NCI-H1092 (cell line): ENCODE results near the gene GUCY1B1.
A peak's percentile ranks its signal among the peaks of the same experiment; 100 is the strongest.

Experiments
- DNase-seq: peaks from one replicate; lab custom pipeline; 2025; lab: John Stamatoyannopoulos, UW

GUCY1B1 gene

DNA sequence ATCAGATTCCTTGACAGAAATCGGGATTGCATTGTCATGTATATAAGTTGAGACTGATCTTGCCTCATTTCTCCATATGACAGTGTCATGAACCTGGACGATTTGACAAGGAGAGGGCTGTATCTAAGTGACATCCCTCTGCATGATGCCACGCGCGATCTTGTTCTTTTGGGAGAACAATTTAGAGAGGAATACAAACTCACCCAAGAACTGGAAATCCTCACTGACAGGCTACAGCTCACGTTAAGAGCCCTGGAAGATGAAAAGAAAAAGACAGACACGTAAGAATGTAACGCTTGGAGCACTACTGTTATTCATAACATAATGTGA, 40.9 kb downstream of the GUCY1B1 start:
- no peak for DNase-seq

DNA sequence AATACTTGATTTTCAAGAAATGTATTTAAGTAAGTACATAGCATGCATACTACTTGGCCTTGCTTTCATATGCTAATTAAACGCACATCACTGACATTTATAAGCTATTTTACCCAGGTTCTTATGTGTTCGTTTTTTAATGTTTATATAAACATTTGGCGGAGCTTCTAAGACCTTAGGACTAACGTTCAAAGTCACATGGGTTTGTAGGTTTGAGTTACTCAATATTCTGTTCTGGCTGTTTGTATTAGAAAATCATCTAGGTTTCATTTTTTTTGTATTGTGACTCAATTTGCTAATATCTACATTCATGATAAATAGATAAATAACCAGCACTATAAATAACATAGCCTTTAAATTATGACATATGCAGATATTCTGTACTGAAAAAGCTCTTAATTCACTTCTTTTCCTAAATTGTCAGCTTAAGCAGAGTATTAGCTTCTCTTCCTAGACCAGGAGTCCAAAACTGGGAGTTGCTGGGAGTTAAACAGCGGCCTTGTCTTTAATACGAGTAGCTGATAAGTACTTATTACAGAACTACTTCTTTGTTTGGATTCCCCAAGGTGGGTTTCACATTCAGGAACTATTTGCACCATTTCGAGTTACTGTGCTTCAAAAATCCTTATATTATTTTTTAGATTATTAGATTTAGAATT, 42.0 kb downstream of the GUCY1B1 start:
- DNase-seq, result no peak

DNA sequence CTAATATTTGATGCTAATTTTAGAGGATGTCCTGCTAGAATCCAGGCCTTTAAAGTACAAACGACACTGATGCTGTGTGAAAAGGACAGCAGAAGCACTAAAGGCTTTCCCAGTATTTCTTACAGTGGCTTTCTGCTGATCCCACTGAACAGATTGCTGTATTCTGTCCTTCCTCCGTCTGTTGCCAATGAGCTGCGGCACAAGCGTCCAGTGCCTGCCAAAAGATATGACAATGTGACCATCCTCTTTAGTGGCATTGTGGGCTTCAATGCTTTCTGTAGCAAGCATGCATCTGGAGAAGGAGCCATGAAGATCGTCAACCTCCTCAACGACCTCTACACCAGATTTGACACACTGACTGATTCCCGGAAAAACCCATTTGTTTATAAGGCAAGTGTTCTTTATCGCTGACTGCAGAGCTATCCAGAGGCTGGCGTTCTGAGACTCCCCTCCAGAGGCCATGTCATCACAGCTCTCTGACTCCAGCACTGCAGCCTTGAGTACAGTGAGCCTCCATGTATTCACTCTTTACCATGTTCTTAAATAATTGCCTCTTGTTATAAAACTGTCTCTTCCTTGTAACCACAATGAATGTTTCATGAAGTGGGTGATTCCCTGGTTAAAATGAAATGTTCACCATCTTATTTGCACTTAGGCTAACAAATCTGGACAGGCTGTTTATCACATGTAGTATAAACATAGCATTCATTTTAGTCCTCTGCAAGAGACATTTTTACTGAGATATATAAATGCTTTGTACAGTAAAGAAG, 43.6 kb downstream of the GUCY1B1 start:
- DNase-seq, result no peak

DNA sequence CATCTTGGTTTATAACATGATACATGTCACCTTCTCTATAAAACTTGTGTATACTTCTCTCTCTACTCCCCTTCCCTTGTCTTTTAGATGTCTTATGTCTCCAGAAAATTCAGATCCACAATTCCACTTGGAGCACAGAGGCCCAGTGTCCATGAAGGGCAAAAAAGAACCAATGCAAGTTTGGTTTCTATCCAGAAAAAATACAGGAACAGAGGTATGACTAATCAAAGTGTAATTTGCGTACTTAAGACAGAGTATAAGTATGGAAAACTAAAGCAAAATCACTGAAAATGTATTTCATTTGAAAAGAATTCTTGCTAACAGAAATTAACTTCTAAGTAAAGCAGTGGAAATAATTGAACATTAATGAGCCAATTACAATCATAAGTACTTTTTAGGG, 46.2 kb downstream of the GUCY1B1 start:
- DNase-seq, result no peak

DNA sequence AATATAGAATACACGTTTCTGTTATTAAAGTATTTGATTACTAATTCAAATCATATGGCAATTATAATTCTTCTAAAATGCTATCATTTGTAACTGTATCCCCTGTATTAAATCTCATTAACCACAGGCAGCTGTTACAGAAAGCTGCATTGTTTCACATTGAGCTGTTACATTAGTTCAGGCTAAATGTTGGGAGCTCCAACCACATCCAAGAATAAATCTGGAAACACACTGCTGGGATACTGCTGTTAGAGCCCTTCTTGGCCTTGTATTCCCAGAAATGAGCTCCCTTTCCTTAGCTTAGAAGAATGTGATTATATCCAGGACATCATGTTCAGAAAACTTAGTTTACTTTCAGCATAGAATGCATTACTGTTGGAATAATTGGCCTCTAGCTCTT, 48.2 kb downstream of the GUCY1B1 start:
- DNase-seq, result no peak

DNA sequence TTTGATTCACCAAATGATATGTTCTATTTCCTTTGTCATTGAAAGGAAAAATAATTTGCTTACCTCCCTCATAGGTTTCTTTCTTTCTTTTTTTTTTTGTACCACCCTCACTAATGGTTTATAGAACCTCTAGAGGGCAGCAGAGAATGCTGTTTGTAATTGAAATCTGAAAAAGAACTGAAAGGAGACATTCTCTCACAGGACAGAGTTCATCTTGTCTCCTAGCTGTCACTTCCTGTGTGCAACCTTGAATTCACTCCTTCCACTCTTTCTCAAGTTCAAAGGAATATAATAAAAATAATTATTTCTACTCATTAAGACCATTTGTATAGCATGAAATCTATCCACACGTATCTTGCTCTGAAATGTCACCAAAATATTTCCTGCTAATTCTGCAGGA, 51.0 kb downstream of the GUCY1B1 start:
- DNase-seq, result peak; percentile 48

DNA sequence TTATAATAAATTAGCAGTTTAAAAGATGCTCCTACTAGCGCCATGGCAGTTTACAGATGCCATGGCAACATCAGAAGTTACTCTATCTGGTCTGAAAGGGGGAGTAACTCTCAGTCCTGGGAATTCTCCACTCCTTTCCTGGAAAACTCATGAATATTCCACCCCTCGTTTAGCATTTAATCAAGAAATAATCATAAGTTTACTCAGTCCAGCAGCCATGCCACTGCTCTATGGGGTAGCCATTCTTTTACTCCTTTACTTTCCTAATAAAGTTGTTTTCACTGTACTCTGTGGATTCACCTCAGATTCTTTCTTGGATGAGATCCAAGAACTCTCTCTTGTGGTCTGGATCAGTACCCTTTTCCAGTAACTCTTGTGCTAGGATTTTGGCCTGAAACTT, 52.3 kb downstream of the GUCY1B1 start:
- no peak for DNase-seq

DNA sequence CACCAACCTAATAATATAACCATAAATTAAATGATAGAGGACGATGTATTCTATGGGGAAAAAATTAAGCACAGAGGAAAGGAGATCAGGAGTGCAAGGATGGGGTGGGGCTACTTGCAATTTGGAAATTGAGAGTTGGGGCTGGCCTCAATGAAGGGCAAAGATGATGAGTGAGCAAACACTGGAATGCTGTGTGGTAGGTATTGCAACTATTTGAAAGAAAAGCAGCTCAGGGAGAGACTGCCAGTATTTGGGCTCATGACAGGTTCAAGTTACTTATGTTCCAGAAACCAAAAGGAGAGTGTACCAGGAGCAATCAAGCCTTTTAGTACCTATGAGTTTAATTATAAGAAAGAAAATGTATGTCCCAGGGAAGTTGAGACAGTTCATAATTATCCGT, 59.8 kb downstream of the GUCY1B1 start:
- DNase-seq, result no peak

DNA sequence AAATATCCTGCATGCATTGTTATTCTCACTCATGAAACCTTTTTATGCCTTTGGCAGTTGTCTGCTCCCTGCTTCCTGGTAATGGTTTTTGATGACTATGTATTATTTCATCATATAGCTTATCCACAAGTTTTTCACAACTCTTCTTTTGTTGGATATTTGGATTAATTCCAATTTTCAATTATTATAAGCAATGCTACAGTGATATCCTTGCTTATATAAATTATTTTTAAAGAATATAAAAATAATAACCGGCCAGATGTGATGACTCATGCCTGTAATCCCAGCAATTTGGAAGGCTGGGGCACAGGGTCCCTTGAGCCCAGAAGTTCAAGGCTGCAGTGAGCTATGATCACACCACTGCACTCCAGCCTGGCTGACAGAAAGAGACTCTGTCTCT, 60.2 kb downstream of the GUCY1B1 start:
- DNase-seq, result no peak

DNA sequence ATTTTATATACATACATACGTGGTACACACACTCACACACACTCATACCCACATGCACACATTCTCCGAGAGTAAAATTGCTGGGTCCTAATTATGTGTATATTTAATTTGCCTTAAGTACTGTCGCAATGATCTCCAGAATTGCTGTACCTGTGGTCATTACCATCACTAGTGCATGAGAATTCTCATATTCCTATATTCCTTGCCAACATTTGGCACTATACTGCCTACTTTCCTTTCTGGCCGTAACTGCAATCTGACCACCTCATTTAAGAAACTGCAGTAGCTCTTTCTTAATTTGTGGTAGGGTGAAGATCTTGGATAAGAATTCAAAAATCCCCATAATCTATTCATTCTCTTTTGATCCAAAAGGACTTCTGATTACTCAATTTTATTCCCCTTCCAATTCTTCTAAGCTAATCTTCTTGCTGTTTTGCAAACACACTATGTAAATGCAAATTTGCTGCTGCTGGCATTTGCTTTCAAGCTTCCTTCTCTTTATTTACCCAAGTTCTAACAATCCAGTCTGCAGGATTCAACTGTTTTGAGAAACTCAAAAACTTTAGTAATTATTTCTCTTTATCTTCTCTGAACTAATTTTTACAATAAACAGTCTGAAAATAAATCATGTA, 62.2 kb downstream of the GUCY1B1 start:
- DNase-seq, result no peak

DNA sequence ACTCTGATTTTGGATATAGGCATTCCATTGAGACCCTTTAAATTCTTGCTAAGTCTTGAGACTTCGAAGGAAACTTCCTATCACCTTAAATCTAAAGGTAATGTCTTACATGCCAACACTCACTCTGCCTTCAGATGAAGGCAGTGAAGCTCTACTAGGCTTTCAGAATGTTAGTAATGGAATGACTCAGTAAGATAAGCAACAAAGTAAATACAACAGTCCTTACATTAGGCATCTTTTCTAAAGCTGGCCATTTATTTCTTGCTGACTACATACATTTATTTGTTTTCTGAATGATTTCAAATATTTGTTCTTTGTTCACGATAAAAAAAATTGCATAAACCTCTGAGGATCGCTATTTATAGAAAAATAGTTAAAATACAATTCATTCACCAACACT, 63.8 kb downstream of the GUCY1B1 start:
- DNase-seq, result no peak

DNA sequence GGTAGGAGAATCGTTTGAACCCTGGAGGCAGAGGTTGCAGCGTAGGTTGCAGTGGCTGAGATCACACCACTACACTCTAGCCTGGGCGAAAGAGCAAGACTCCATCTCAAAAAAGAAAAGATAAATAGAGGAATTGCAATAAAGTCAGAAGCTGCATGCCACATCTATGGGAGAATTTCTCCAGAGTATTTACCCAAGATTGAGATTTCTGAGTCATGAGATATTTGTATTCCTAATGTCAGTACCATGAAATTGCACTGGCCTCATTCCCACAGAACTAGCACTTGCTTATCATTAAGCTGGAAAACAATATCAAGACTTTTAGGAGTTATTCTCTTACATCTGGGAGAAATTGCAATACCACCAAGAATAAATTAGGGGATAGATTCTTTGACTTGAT, 69.8 kb downstream of the GUCY1B1 start:
- no peak for DNase-seq

DNA sequence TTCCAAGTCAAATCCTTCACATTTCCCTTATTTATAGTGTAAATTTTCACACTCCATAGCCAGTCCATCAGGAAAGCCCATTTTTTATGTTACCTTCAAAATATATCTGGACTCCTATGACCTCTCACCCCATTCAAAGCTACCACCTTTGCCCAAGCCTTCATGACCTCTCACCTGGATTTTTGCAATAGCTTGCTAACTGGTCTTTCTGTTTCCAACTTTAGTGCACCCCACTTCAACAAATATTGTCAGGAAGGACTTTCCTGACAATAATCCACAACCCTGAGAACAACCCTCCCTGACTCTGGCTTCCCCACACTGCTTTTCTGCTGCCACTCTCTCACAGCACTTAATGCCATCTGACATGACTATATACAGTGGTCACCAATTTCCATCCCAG, 73.8 kb downstream of the GUCY1B1 start:
- DNase-seq, result no peak

DNA sequence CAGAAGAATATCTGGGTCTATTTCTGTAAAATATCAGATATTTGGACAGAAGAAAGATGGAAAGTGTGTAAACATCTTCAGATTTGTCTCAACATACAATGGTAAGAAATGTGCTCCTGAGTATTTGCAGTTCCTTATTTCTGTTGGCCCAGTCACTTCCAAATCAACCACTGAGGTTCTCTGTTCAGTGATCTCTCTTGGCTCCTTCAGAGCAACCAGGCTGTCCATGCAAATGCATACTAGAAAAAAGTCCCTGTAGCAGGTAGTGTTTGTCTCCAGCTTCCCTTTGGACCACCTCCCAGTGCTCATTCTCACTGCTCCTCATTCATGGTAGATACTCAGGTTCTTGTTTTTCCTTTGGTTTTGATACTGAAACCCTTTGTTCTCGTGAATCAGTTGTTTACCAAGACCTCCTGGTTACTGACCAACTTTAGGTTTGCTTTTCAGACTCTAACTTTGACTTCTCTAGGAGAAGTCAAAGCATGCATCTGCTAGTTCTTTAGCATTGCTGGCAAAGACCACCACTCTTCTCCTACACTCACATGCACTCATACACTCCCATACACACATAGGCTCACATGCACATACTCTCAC, 78.5 kb downstream of the GUCY1B1 start:
- no peak for DNase-seq

DNA sequence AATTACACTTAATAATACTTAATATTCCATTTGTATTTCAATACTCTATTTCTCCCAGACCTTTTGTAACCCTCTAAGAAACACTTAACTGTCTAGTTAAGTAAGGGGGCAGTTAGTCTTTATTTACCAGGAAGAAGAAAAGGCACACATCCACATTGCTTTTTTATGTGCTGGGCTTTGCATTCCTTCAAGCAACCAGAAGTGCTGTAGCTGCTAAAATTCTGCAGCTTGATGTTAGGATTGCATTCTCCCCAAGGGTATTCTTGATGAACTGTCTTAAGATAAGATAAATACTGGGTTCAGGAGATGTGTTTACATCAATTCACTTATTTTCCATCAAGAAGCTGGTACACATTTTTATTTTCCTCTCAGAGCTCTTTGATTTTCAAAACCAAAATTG, 83.3 kb downstream of the GUCY1B1 start:
- DNase-seq, result no peak

DNA sequence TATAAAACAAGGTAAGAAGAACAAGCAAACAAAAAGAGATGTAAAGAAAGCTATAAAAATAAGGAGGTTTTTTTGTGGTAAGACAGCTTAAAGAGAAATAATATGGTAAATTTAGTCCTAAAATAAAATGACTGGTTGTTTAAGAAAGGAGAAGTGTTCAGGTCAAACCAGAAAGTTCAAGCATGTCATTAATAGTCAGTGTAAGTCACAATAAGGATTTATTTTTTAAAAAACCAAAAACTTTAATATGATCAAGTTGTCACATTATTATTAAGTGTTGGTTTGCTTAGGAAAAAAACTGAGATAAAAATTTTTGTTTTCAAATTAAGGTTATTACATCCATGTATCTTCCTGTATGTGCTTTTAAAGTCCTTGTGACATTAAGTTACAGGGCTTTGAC, 88.1 kb downstream of the GUCY1B1 start:
- DNase-seq, result no peak

DNA sequence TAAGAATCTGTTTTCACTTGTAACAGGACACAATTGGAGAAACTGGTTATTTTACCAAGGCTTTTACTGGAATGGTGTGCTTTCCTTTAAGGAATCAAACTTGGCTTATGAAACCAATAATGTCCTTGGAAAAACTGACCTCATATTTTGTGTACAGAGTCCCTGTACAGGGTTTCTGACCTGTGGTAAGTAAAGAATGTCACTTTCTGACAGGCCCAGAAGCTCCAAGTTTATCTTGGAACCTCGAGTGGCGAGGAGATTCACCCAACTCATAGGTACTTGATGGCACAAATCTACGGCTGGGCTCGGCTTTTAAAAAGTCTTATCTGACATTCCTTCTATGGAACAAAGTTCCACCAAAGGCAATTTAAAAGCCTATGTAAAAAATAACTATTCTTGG, 90.2 kb downstream of the GUCY1B1 start:
- DNase-seq, result no peak

DNA sequence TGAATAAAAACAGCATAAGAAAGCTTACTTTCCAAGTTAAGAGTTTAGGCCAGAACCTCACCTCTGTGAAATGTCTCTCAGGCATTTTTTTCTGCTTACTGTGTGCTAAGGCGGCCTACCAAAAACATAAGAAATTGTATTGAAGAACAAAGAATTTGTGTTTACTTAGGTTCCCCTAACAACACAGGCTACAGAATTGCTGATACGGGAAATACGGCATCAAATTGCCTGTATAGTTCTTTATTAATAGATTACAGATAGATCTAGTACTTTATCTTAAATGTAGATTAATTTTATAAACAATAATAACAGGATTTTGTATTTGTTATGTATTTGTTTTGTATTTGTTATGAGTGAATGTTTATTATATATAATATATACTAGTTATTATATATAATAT, 94.4 kb downstream of the GUCY1B1 start:
- no peak for DNase-seq

DNA sequence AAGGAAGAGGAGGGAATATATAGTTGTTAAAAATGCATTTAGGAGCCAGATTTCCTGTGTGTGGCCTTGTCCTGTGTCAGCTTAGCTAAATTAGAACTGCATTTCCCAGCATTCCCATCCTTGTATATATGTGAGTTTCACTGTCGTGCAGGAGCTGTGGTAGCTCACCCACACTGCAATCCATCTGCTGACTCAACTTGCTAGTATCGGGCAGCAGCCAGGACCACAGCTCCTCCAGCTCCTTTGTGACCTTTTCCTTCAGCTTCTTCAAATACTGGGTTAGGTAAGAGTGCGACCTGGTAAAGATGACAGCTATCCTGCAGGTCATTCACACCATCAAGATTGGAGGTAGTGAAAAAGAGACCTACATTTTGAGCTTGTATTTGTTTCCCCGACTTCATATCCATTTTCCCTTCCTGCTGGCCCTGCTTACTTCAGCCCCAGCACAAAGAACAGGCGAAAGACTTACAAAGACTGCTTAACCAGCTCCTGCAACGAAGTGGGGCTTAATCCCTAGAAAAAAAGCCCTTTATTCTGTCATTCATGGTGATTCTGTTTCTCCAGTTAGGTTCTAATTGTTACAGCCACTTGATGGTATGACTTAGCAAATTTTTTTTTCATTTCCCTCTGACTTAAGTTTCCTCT, 95.9 kb downstream of the GUCY1B1 start:
- DNase-seq, result no peak

DNA sequence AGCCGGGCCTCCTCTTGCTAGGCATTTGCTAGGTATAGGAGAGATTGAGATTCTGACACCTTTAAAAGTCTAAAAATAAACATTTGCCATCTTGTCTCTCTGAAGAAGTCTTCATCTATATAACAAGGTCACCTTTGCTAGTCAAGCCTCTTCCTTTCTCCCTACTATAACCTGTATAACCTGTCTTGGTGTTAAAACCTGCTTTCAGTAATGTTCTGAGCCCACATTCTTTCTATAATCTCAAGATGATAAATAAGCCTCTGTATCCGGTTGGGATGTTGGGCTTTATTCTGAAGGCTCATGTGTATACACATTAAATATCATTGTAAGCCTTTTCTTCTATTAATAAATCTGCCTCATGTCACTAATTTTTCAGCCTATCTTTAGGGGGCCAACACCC, 97.1 kb downstream of the GUCY1B1 start:
- DNase-seq, result no peak
